ENCODE results near the gene BUB1.
"Not testable (repeated sequence)": the region's sequence is repeated elsewhere in the genome, so short reads cannot be mapped to it uniquely, and the experiment has no call there.

The BUB1 gene

DNA sequence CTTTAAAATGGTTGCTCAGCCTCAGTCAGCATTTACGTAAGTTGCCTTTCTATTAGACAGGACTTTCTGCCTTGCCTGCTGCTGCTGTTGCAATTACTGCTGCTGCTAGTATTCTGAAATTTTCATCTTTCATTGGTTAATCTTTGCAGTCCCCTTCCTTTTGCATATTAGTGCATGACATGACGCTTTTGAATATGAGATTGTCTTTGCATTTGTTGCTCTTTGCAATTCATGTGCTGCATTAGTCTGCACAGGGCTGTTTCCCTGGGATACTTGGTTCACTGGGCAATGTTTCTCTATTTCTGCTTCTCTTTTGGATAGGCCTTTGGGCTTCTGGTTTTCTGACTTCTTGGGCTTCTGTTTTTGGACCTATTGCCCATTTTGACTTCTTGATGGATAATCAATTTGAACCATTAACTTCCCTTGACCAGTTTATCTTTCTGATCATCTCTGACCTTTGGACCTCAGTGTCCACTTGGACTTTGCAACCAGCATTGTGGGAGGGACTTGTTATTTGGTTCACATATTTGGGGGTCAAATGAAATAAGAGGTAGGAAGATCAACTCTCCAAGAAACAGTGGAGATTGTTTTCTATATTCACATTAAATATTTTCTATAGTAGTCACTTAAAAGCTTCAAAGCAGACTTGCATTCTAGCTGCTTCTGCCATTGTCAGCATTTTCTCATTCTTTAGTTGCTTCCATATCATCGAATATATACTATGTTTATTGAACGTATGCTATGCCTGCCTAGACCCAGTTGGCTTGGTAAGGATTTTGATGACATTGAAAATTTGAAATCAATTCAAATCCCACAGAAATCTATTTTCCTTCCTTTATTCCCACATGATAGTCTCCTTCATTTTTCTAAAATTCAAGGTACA, 12.5 kb upstream of the BUB1 start:
- DNase-seq = no peak

DNA sequence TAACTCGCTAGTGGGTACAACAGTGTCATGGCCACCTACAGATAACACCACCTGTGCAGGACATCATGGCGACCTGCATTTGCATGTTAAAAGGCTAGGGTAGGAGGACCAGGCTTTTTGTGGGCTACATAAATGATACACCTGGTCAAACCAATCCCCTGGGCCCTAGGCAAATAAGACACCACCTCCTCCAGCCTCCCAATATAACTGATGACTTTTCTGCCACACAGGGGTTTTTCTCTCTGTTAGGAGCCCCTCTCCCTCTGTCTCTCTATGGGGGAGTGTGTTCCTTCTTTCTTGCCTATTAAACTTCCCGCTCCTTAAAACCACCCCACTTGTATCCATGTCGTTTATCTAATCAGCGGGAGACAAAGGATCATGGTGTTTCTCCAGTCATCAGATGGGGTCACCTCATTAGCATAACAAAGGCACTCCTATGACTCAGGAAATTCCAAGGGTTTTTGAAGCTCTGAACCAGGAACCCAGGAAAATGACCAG, 10.8 kb upstream of the BUB1 start:
- DNase-seq = no peak

DNA sequence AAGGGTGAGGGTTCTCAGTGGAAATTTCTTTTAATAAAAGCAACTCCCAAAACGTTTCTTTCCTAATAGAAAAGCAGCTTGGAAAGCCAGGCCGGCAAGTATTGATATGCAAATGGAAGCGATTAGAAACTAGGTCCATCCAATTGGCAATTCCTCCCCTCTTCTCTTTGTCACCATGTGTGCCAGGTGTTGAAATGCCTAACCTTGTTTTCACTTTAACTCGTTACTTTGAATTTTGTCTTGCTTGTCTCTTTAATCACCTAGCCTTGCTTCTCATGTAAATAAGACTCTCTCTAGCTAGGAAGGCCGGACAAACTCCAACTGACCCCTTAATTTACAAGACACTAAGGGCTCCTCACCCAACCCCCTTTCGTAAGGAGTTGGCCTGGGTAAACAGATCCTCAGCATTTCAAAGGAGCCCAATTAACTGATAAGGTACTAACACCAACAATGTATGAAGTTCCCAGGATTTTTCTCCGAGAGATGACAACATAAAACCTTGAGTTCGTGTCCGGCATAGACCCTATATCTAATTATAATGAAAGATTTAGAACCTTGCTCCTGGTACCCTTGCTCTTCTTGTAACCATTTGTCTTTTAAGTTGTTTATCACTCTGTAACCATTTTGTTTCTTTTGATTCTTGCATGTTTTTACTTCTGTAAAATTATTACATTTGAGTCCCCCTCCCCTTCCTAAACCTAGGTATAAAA, 10.1 kb upstream of the BUB1 start:
- DNase-seq = not testable (repeated sequence)

DNA sequence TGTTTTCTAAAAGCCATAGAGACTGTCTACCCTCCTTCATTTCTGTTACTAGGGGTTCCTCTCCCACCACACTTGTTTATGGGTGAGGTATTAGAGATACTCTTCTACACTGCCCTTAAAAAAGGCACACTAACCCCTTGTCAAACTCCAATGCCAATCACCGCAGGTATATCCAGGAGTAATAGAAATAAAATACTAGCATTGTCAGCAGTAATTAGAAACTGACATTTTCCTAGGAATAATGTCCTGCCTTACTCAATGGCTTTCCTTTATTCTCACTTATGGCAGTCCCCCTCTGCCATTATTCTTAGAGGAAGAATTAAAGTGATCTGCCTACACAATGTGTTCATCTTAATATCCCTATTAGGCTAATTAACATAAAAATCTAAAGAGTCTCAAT, 5.0 kb upstream of the BUB1 start:
- DNase-seq = no peak

DNA sequence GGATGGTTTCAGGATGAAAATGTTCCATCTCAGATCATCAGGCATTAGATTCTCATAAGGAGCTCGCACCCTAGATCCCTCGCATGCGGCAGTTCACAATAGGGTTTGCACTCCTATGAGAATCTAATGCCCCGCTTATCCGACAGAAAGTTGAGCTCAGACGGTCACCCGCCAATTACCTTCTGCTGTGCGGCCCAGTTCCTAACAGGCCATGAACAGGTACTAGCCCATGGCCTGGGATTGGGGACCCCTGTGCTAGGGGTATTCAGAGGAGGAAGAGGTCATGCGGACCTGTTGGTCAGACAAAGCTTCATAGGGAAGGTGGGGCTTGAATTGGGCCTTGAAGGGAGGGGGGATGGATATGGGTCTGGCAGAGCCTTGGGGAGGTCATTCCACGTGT, 4.4 kb upstream of the BUB1 start:
- DNase-seq = no peak

DNA sequence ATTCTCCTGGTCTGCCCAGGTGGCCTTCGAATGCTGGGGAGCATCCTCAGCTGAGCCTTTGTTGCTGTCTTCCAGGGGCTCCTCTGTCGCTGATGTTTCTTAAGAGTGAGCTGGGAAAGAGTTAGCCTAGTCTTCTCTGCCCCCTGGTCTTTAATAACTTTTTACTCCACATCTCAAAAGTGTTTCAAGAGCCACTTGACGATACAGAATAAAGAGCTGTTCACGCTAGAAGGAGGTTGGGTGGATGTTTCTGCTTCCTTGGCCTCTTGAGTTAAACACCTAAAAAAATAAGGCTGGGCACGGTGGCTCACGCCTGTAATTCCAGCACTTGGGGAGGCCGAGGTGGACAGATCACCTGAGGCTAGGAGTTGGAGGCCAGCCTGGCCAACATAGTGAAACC, 2.8 kb upstream of the BUB1 start:
- DNase-seq = no peak

DNA sequence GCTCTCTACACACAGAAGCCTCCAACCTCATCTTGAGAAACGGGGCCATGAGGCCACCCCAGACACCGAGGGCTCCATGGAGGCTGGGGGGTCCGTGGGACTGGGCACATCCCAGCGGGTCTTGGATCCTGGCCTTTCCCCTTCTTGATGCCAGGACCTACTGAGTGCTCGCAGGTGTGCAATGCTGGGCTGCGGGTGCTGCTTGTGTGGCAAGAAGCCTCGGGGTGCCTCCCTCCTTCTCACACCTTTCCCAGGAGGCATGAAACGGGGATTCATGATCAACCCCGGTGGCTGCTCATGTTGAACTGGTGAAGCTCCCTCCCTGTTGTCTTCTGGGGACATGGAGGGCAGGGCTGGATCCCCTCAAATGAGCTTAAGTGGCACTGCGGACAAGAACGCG, 2.0 kb upstream of the BUB1 start:
- DNase-seq = no peak

DNA sequence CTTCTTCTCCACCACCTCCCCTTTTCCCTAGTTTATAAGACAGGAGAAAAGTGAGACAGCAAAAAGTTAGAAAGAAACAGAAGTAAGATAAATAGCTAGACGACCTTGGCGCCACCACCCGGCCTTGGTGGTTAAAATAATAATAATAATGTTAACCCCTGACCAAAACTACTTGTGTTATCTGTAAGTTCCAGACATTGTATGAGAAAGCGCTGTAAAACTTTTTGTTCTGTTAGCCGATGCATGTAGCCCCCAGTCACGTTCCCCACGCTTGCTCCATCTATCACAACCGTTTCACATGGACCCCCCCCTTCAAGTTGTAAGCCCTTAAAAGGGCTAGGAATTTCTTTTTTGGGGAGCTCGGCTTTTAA, 1.5 kb upstream of the BUB1 start:
- no peak for DNase-seq

DNA sequence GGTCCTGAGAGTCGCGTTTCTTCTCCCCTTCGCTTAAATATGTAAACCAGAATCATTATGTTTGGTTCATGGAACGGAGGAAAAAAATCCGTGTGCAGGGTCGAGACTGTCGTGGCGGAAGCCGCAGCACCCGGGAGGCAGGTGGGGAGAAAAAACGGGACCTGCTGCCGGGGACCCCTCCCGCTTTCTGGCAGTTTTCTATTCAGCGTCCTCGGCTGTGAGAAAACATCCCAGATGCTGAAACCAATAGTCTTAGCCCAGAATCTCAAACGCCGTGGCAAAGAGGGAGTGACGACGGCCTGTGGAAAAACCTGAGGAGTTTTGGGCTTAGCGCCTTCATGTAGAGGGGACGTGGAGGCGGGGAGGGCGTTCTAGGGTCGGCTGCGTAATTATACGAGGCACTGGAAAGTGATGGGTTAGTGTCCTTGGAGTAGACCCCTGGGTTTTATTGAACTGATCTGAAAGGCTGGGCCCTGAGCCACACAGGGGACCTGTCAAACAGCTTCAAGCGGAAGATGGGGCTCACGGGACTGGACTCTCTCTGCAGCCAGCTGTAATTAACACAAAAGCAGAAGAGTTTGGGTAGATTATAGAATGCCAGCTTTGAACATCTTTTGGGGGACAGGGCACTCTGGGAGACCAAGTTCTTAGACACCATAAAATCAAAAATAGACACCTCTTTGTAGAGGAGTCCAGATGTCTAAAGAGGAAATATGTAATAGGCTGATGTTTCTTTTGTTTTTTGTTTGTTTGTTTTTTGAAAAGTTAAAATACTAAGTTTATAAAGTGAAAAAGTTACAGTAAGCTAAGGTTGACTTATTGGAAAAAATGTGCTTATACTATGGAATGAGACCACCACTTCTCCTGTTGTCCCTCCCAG, 834 bp upstream of the BUB1 start:
- DNase-seq = no peak

DNA sequence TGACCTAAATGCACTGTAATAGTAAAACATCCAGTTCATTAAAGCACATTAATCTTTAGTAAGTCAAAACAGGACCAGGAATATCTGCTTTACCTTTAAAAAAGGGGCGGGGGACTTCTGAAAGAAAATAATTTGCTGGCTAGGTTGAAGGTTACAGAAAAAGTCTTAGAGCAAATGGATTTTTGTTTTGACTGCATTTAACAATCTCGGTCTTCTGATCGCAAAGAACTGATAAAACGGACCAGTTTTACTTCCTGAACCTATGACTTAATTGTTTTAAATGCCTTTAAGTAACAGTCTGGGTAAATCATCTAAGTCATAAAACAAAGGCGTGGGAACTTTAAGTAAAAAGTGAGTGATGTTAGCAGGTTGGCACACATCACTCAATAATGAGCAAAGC, 783 bp downstream of the BUB1 start:
- no peak for DNase-seq

DNA sequence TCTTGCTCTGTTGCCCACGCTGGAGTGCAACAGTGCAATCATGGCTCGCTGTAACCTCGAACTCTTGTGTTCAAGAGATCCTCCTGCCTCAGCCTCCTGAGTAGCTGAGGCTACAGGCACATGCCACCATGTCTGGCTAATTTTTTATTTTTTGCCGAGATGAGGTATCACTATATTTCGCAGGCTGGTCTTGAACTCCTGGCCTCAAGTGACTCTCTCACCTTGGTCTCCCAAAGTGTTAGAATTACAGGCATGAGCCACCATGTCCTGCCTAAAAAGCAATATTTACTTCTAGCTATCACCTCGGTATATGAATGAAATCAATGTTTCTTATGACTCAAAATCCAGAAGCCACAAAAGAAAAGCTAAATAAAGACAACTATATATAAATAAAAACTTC, 2.2 kb downstream of the BUB1 start:
- no peak for DNase-seq

DNA sequence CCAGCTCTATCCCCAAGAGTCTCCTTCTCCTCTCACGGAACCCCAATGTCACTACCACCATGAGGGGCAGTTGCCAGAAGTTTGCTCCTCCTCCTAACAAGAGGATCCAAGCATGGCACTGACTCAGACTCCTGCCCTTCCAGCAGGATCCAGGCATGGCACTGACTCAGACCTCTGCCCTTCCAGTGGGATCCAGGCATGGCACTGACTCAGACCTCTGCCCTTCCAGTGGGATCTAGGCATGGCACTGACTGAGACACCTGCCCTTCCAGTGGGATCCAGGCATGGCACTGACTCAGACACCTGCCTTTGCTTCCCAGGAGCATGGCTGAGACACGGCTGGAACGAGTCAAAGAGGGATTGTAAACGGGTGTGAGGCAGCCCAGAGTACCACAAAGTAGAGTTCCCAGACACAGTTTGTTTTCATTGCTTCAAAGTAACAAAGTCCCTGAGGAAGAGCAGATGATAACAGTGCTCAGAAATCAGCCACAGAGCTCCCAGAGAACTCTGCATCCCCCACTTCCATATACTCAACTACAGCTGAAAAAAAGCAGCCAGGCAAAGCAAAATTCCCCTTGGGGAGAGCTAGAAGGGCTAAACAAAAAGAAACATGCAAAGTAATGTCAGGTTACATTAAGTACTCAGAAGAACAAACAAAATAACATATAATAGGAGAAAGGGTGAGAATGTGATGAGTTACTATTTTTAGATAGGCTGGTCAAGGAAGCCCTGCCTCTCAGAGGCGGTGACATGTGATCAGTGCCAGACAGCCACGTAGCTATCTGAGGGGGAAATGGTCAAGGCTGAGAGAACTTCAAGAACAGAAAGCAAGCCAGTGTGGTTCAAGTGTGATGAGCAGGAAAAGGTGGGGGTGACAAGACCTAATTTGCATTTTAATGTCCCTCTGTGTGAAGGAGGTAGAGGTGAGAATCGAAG, 3.0 kb downstream of the BUB1 start:
- no peak for DNase-seq

DNA sequence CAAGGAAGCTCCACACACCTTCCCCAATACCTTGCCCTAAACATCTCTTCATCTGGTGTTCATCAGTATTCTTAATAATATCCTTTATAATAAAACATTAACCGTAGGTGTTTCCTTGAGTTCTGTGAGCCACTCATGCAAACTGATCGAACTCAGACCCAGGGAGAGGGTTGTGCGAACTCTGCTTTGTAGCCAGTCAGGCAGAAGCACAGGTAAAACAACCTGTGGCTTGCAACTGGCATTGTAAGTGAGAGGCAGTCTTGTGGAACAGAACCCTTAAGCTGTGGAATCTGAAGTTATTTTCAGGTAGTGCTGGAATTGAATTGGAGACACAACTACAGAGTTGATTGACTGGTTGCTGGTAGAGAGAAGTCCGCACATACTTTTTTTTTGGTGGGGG, 4.7 kb downstream of the BUB1 start:
- no peak for DNase-seq

DNA sequence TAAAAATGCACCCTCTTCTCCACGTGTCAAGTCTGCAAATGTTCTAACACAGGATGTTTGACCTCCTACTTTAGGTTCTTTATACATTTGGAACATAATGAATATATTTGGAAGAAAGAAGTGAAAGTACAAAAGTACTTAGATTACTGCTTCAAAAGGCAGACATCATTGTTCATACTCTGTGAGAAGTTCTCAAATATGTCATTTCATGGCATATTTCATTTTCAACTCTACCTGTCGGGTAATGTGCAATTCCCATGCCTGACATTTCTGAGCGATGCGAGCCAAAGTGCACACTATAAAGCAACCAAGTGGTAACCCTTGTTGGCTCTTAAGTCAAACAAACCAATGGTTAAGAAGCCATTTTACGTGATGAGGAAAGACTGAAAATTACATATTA, 7.0 kb downstream of the BUB1 start:
- DNase-seq = no peak

DNA sequence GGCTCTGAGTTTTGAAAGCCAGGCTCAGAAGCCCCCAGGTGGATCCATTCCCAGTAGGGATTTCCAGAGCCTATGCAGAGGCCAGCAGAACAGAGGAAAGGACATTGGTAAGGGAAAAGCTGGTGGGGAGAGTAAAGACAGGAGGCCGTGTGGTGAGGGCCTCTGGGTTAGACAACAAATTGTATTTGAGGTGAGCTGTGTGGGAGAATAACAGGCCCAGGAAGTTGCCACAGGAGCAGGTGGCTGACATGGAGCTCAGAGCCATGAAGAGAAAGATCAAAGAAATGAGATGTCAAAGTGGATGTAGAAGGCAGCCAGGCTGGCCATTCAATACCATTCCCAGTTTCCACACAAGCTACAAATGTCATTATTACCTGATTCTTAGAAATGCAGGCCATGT, 8.8 kb downstream of the BUB1 start:
- no peak for DNase-seq

DNA sequence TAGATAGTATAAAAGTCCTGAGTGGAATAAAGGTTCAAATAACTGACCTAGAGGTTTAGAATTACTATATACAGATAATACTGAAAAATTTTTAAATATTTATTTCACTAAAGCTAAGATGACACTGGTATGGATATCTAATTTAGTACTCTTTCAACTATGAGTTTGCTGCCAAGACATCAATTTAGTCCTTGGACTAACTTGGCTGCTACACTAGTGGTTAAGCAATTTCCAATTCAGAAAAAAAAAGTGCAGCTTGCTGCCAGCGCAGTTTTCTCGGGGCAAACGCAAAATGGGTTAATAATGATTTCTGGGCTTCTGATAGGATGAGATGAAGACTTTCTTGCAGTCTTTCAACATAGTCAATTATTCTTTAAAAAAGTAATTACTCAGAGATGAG, 10.8 kb downstream of the BUB1 start:
- DNase-seq = no peak

DNA sequence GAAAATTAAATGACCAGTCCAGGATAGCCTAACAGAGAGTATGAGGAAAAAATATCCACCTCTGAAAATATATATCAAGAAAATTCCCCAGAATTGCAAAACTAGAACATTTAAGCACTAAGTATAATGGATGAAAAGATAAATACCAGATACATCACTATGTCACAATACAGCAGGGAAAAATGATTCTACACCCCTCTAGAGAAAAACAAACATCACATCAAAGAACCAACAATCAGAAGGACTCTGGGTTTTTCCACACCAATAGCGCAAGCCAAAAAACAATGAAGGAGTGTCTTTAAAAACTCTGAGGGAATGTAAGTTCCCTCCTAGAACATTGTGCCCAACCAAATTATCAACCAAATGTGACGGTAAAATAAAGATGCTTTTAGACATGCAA, 13.7 kb downstream of the BUB1 start:
- DNase-seq = no peak

DNA sequence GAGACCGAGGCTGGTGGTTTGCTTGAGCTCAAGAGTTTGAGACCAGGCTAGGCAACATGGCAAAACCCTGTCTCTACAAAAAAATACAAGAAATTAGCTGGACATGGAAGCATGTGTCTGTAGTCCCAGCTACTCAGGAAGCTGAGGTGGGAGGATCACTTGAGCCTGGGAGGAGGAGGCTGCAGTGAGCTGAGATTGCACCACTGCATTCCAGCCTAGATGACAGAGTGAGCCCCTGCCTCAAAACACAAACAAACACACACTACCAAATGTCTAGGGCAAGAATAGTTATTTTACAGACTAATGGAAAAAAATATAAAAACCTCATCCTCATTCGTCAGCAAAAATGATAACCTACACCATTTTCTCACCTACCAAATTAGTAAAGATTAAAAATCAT, 15.3 kb downstream of the BUB1 start:
- DNase-seq = no peak

DNA sequence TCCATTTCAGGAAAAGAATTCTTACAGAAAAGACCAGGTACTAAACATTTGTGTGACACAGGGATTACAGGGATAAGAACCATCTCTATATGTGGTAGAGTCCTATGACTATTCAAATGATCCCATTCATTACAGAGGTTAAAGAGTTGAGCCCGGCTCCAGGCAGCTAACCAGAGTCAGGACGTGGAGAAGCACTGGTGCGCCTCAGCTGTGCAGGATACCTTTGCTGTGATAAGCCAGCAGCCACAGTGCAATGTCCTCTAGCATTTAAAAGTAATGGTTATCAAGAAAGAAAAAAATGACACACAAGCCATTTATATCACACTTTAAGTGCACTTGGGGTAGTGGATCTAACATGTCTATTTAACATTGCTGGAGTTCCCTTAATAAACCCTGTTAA, 17.3 kb downstream of the BUB1 start:
- no peak for DNase-seq

DNA sequence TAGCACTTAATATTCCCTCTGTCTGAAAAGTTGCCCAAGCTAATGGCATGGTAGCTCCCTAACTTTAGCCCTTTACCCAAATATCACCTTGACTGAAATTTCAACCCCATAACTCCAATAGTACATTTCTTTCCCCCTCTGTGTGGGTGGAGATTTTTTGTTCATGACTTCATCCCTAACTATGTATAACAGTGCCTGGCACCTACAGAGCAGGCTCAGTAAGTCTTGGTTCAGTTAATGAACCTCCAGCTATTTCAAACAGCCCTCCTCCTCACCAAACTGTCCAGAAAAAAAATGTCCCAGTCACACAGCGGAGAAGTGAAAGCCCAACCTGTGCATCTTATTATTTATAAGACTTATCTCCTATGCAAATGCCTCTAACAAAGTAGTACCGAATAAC, 18.6 kb downstream of the BUB1 start:
- no peak for DNase-seq

DNA sequence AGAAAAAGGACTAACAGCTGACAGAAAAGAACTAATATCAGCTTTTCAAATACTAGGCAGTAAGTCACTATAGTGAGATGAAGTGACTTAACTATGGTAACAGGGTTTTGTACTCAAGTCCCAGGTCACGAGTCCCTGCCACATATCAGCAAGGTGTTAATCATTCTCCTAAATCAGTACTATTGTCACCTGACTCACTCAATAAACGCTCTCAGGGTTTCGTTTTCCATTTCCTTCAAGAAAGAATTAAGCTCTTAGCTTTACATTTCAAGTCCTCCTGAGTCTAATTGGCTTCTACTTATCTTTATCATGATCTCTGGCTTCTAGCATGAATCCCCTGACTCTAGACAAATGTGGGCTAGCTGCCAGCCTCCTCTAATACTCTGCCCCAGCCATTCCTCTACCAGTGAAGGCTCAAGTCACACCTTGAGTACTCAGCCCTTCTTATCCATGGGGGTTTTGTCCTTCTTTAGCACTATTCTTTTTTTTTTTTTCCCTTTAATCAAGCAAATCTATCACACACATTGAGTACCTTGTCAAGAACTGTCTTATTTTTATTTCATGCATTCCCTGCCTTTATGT, 20.0 kb downstream of the BUB1 start:
- DNase-seq = no peak

DNA sequence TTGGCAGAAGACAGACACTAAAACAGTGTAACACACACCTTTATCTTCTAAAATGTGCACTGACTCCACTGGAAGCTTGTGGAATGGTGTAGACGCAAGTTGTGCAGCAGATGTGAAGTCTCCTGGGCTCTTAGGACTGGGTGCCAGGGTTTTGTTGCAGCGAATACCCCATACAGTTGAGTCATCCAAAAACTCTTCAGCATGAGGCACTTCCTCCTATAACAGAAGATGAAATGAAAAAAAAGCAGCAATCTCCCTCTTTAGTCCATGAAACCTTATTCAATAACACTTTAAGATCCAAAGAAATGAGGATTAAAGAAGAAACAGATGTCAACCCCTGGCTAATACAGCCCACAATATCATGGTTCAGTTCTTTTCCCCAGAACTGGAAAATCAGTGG, 22.2 kb downstream of the BUB1 start:
- DNase-seq = no peak
